Neural cell (in vitro differentiated cells): ENCODE data around the gene PEAK3. TPM values are rescaled to one million over a fixed set of nuclear protein-coding genes. Genes with fewer than 3 reads are reported as not detected.

Experiments used
- H2AFZ ChIP-seq: fragments of 200-600, 300-800 bp; sonication (generic), shearing (Covaris generic); 2 replicates; pipeline ENCODE4 v1.6.0; 2014; ENCODE audit warnings: low read depth, mild to moderate bottlenecking, antibody characterized with exemption, low read length, moderate library complexity
- H3F3A ChIP-seq: fragments of 200-600 bp; shearing (Covaris generic); 2 replicates; pipeline ENCODE4 v1.6.1; 2016; ENCODE audit warnings: mild to moderate bottlenecking, moderate library complexity, mixed read lengths, antibody characterized with exemption, low read length; ENCODE audit not compliant: insufficient read depth, poor library complexity, severe bottlenecking
- H3K27ac ChIP-seq: fragments of 200-600, 300-800 bp; sonication (generic), shearing (Covaris generic); 2 replicates; pipeline ENCODE4 v1.5.1; 2014; ENCODE audit warnings: mild to moderate bottlenecking, low read length, moderate library complexity
- H3K27me3 ChIP-seq: fragments of 300-800, 200-600 bp; sonication (generic), shearing (Covaris generic); 2 replicates; pipeline ENCODE4 v1.6.0; 2014; ENCODE audit warnings: mild to moderate bottlenecking, low read depth, low read length, moderate library complexity; ENCODE audit not compliant: insufficient read depth
- H3K36me3 ChIP-seq: fragments of 300-800, 200-600 bp; sonication (generic), shearing (Covaris generic); 2 replicates; pipeline ENCODE4 v1.5.1; 2014; ENCODE audit warnings: mild to moderate bottlenecking, antibody characterized with exemption, low read length, moderate library complexity; ENCODE audit not compliant: insufficient read depth
- H3K4me2 ChIP-seq: fragments of 300-800, 200-600 bp; sonication (generic), shearing (Covaris generic); 2 replicates; pipeline ENCODE4 v1.6.0; 2014; ENCODE audit warnings: mild to moderate bottlenecking, low read length
- H3K4me3 ChIP-seq: fragments of 300-800, 200-600 bp; sonication (generic), shearing (Covaris generic); 2 replicates; pipeline ENCODE4 v1.5.1; 2014; ENCODE audit warnings: mild to moderate bottlenecking, low read length, moderate library complexity
- H3K79me2 ChIP-seq: fragments of 200-600 bp; shearing (Covaris generic); replicated peaks from 2 replicates; pipeline ENCODE4 v1.6.0; 2014; ENCODE audit warnings: mild to moderate bottlenecking, low read length, moderate library complexity; ENCODE audit not compliant: insufficient read depth
- H3K9ac ChIP-seq: fragments of 300-800, 200-600 bp; sonication (generic), shearing (Covaris generic); 2 replicates; pipeline ENCODE4 v1.6.1; 2016; ENCODE audit warnings: mild to moderate bottlenecking, low read length, mixed read lengths
- H3K9me2 ChIP-seq: fragments of 200-600 bp; shearing (Covaris generic); 2 replicates; pipeline ENCODE4 v1.6.1; 2016; ENCODE audit warnings: mild to moderate bottlenecking, low read length, mixed read lengths; ENCODE audit not compliant: insufficient read depth
- H3K9me3 ChIP-seq: fragments of 200-600, 300-800 bp; sonication (generic), shearing (Covaris generic); 2 replicates; pipeline ENCODE4 v1.6.1; 2016; ENCODE audit warnings: mild to moderate bottlenecking, mixed run types, low read length, moderate library complexity, mixed read lengths
- H4K20me1 ChIP-seq: fragments of 200-600 bp; shearing (Covaris generic); 2 replicates; pipeline ENCODE4 v1.6.1; 2016; ENCODE audit warnings: mild to moderate bottlenecking, mixed run types; ENCODE audit not compliant: insufficient read depth
- CTCF ChIP-seq: fragments of 450-650 bp; IDR thresholded peaks from 2 replicates; pipeline ENCODE4 v1.5.1; 2014; ENCODE audit warnings: antibody characterized with exemption, mild to moderate bottlenecking, moderate library complexity; ENCODE audit not compliant: poor library complexity, severe bottlenecking
- EP300 ChIP-seq: fragments of 450-650 bp; conservative IDR thresholded peaks from 2 replicates; pipeline ENCODE4 v1.6.1; 2014; ENCODE audit warnings: antibody characterized with exemption, mild to moderate bottlenecking, moderate library complexity; ENCODE audit not compliant: poor library complexity, severe bottlenecking
- EZH2 ChIP-seq: fragments of 200-600, 300-800 bp; shearing (Covaris generic), sonication (generic); IDR thresholded peaks from 2 replicates; pipeline ENCODE4 v1.6.1; 2014; ENCODE audit warnings: antibody characterized with exemption, low read length, borderline replicate concordance, mild to moderate bottlenecking; ENCODE audit not compliant: insufficient read depth, poor library complexity, severe bottlenecking
- MXI1 ChIP-seq: fragments of 450-650 bp; conservative IDR thresholded peaks from 2 replicates; pipeline ENCODE4 v1.6.1; 2014; ENCODE audit warnings: antibody characterized with exemption, mild to moderate bottlenecking; ENCODE audit not compliant: poor library complexity, severe bottlenecking
- POLR2AphosphoS5 ChIP-seq: IDR thresholded peaks from 2 replicates; pipeline ENCODE4 v1.6.1; 2012
- RAD21 ChIP-seq: fragments of 450-650 bp; conservative IDR thresholded peaks from 2 replicates; pipeline ENCODE4 v1.6.1; 2014; ENCODE audit warnings: antibody characterized with exemption, mild to moderate bottlenecking, moderate library complexity
- REST ChIP-seq: IDR thresholded peaks from 2 replicates; pipeline ENCODE4 v1.6.1; 2012; ENCODE audit warnings: borderline replicate concordance
- SMC3 ChIP-seq: fragments of 450-650 bp; conservative IDR thresholded peaks from 2 replicates; pipeline ENCODE4 v1.6.1; 2014; ENCODE audit warnings: antibody characterized with exemption, mild to moderate bottlenecking, moderate library complexity; ENCODE audit not compliant: poor library complexity
- TAF1 ChIP-seq: IDR thresholded peaks from 2 replicates; pipeline ENCODE4 v1.6.1; 2012; ENCODE audit warnings: low read depth
- polyA plus RNA-seq: library from polyadenylated mRNA; depleted of rRNA; stranded (reverse); fragments of >200 nt; gene quantifications from 2 replicates; pipeline ENCODE4 v1.2.3, GENCODE V29; 2014

Gene PEAK3
- polyA plus RNA-seq, 1 donor from 2014 or later = not detected

- H3F3A ChIP-seq = peaks cover 4% of the 10 kb centered on the region
- H4K20me1 ChIP-seq = peaks cover 42% of the 10 kb centered on the region
- H3K9ac ChIP-seq = peak overlapping the region; percentile 40
- peaks cover 42% of the 10 kb centered on the region for H3K79me2 ChIP-seq
- TF ChIP-seq MXI1 (no peak), TAF1 (no peak)
- H3K9me3 ChIP-seq = no peaks in the 10 kb centered on the region
- H3K27me3 ChIP-seq = no peaks in the 10 kb centered on the region
- no peaks in the 10 kb centered on the region for H3K9me2 ChIP-seq
- H3K4me3 ChIP-seq = peak overlapping the region; percentile 99
- no peak overlapping the region for H3K4me2 ChIP-seq
- no peaks in the 10 kb centered on the region for H3K36me3 ChIP-seq
- H3K27ac ChIP-seq = no peak overlapping the region
- no peak overlapping the region for H2AFZ ChIP-seq
Measured at GRCh38 chr19:2274185-2274711, 7.7 kb downstream of the PEAK3 start.

- H3K4me3 ChIP-seq = peak overlapping the region; percentile 99
- H2AFZ ChIP-seq = no peak overlapping the region
- H3K4me2 ChIP-seq = peak overlapping the region; percentile 14
- peaks cover 42% of the 10 kb centered on the region for H3K79me2 ChIP-seq
- H3K36me3 ChIP-seq = no peaks in the 10 kb centered on the region
- H3K27ac ChIP-seq = peak overlapping the region; percentile 24
- peaks cover 4% of the 10 kb centered on the region for H3F3A ChIP-seq
- H3K27me3 ChIP-seq = no peaks in the 10 kb centered on the region
- H4K20me1 ChIP-seq = peaks cover 42% of the 10 kb centered on the region
- TF ChIP-seq RAD21 (peak; percentile 71), EP300 (no peak), SMC3 (peak; percentile 86), CTCF (peak; percentile 96), POLR2AphosphoS5 (no peak), REST (no peak), TAF1 (no peak), MXI1 (peak; percentile 58), EZH2 (no peak)
- H3K9me2 ChIP-seq = no peaks in the 10 kb centered on the region
- peak overlapping the region; percentile 40 for H3K9ac ChIP-seq
- no peaks in the 10 kb centered on the region for H3K9me3 ChIP-seq
Measured at GRCh38 chr19:2273356-2274184, 8.4 kb downstream of the PEAK3 start.
